Loucy (cell line): ENCODE measurements around the gene ERAP2.

Source experiments
- H2AFZ ChIP-seq: fragments of 200-600 bp; sonication (generic); 2 replicates; pipeline ENCODE4 v1.6.0; 2016; ENCODE audit warnings: antibody characterized with exemption, mild to moderate bottlenecking, low read length, moderate library complexity
- H3F3A ChIP-seq: fragments of 200-600 bp; 2 replicates; pipeline ENCODE4 v1.6.0; 2016; ENCODE audit warnings: antibody characterized with exemption, low read depth, mild to moderate bottlenecking
- H3K27me3 ChIP-seq: fragments of 200-600 bp; sonication (generic); 2 replicates; pipeline ENCODE4 v1.6.1; 2014; ENCODE audit warnings: low read length, mild to moderate bottlenecking; ENCODE audit not compliant: insufficient read depth, poor library complexity, severe bottlenecking
- H3K36me3 ChIP-seq: fragments of 200-600 bp; sonication (generic); 2 replicates; pipeline ENCODE4 v1.6.1; 2016; ENCODE audit warnings: low read length; ENCODE audit not compliant: insufficient read depth
- H3K4me1 ChIP-seq: fragments of 200-600 bp; sonication (generic); 2 replicates; pipeline ENCODE4 v1.5.1; 2014; ENCODE audit warnings: low read length, mild to moderate bottlenecking; ENCODE audit not compliant: insufficient read depth, poor library complexity, severe bottlenecking
- H3K4me2 ChIP-seq: fragments of 200-600 bp; sonication (generic); 2 replicates; pipeline ENCODE4 v1.6.0; 2014; ENCODE audit warnings: antibody characterized with exemption, low read length, low read depth, mild to moderate bottlenecking; ENCODE audit not compliant: poor library complexity, severe bottlenecking
- H3K4me3 ChIP-seq: fragments of 200-600 bp; sonication (generic); 2 replicates; pipeline ENCODE4 v1.5.1; 2014; ENCODE audit warnings: low read length, mild to moderate bottlenecking, mixed read lengths; ENCODE audit not compliant: poor library complexity, severe bottlenecking
- H3K79me2 ChIP-seq: fragments of 200-600 bp; sonication (generic); 2 replicates; pipeline ENCODE4 v1.6.1; 2014; ENCODE audit warnings: low read length; ENCODE audit not compliant: insufficient read depth
- H3K9ac ChIP-seq: fragments of 200-600 bp; sonication (generic); 2 replicates; pipeline ENCODE4 v1.6.0; 2014; ENCODE audit warnings: mild to moderate bottlenecking, low read depth, low read length, moderate library complexity; ENCODE audit not compliant: poor library complexity, severe bottlenecking
- H3K9me2 ChIP-seq: fragments of 200-600 bp; sonication (generic); replicated peaks from 2 replicates; pipeline ENCODE4 v1.6.1; 2016; ENCODE audit warnings: low read depth, low read length, mixed read lengths
- H3K9me3 ChIP-seq: fragments of 200-600 bp; sonication (generic); 2 replicates; pipeline ENCODE4 v1.6.1; 2014; ENCODE audit warnings: mild to moderate bottlenecking, antibody characterized with exemption, low read length, low read depth; ENCODE audit not compliant: insufficient read depth
- H4K20me1 ChIP-seq: fragments of 200-600 bp; sonication (generic); 2 replicates; pipeline ENCODE4 v1.6.0; 2014; ENCODE audit warnings: antibody characterized with exemption, low read length, mild to moderate bottlenecking; ENCODE audit not compliant: insufficient read depth, poor library complexity, severe bottlenecking
- CTCF ChIP-seq: fragments of 200-600 bp; sonication (generic); conservative IDR thresholded peaks from 2 replicates; pipeline ENCODE4 v1.5.1; 2014; ENCODE audit warnings: mild to moderate bottlenecking, antibody characterized with exemption, low read length
- EZH2phosphoT487 ChIP-seq: fragments of 200-600 bp; IDR thresholded peaks from 2 replicates; pipeline ENCODE4 v1.6.1; 2018; ENCODE audit warnings: antibody characterized with exemption, mild to moderate bottlenecking, moderate library complexity, borderline replicate concordance

The ERAP2 gene

GRCh38 chr5:96876292-96876850 lies at the start of gene ERAP2:
TSS of gene ERAP2 (plus strand) at chr5:96876500. CDS start at chr5:96879686, 3,186 bp downstream.
- H3K9me3 ChIP-seq, result no peaks in the 10 kb centered on the region
- peak within 1 kb of the TSS; percentile 88 for H3K4me2 ChIP-seq
- no peaks in the 10 kb centered on the region; the same call in 1 of the 2 replicates for H3F3A ChIP-seq
- peaks cover 75% of the 10 kb centered on the region for H3K4me1 ChIP-seq
- H3K36me3 ChIP-seq, result no peaks in the 10 kb centered on the region
- peaks cover 39% of the 10 kb centered on the region for H3K79me2 ChIP-seq
- H3K4me3 ChIP-seq, result peak within 1 kb of the TSS; percentile 88
- H2AFZ ChIP-seq, result peak within 1 kb of the TSS; percentile 72
- no peaks in the 10 kb centered on the region for H3K27me3 ChIP-seq
- no peak for TF ChIP-seq CTCF
- no peak for TF ChIP-seq EZH2phosphoT487
- H3K9me2 ChIP-seq, result no peaks in the 10 kb centered on the region
- no peaks in the 10 kb centered on the region for H4K20me1 ChIP-seq
- H3K9ac ChIP-seq, result peak within 1 kb of the TSS; percentile 85

- TF ChIP-seq CTCF, result no peak
- TF ChIP-seq EZH2phosphoT487, result no peak
- Histone ChIP-seq H4K20me1 (no peaks in the 10 kb centered on the region), H3K36me3 (no peaks in the 10 kb centered on the region), H3F3A (no peaks in the 10 kb centered on the region), H3K4me3 (no peak overlapping the region), H3K4me1 (peaks cover 44% of the 10 kb centered on the region), H3K9me3 (no peaks in the 10 kb centered on the region), H3K9me2 (no peaks in the 10 kb centered on the region), H3K4me2 (no peak overlapping the region), H2AFZ (no peak overlapping the region), H3K27me3 (no peaks in the 10 kb centered on the region), H3K79me2 (no peaks in the 10 kb centered on the region), H3K9ac (no peak overlapping the region)
These were observed 47.0 kb upstream of the ERAP2 start for GRCh38 chr5:96829297-96829696.

GRCh38 chr5:96834016-96834415 lies 42.3 kb upstream of the ERAP2 start:
- TF ChIP-seq CTCF (no peak), EZH2phosphoT487 (no peak)
- Histone ChIP-seq H3F3A (no peaks in the 10 kb centered on the region), H3K36me3 (no peaks in the 10 kb centered on the region)

More at GRCh38 chr5:96834016-96834415, 42.3 kb upstream of the ERAP2 start:
- H2AFZ ChIP-seq, result no peak overlapping the region
- no peaks in the 10 kb centered on the region for H3K79me2 ChIP-seq
- no peak overlapping the region for H3K4me2 ChIP-seq
- no peak overlapping the region for H3K4me3 ChIP-seq
- H3K9me2 ChIP-seq, result no peaks in the 10 kb centered on the region
- no peaks in the 10 kb centered on the region for H4K20me1 ChIP-seq
- no peaks in the 10 kb centered on the region for H3K9me3 ChIP-seq
- H3K9ac ChIP-seq, result no peak overlapping the region
- no peaks in the 10 kb centered on the region for H3K27me3 ChIP-seq
- peaks cover 56% of the 10 kb centered on the region for H3K4me1 ChIP-seq
